GM12865 (cell line): ENCODE measurements around the gene SLC35A2.

Experiments used
- DNase-seq: peaks from one replicate; pipeline ENCODE4 v3.0.0; 2010; ENCODE audit warnings: low read depth
- H3K4me3 ChIP-seq: 2 replicates; pipeline ENCODE4 v1.5.1; 2011; ENCODE audit warnings: mild to moderate bottlenecking, low read depth, low read length, control low read depth
- CTCF ChIP-seq: IDR thresholded peaks from 2 replicates; pipeline ENCODE4 v1.5.1; 2011; ENCODE audit warnings: low read length, control low read depth, low read depth, inconsistent platforms; ENCODE audit not compliant: insufficient read depth; ENCODE audit errors: missing control alignments

Gene SLC35A2

GRCh38 chrX:48918643-48919340 is 7.3 kb upstream of the SLC35A2 start, which contains the start of gene PIM2:
TSS of gene PIM2 (minus strand) at chrX:48919024. CDS start at chrX:48918834, 190 bp downstream.
- TF ChIP-seq CTCF: no peak
- peak; percentile 97 for DNase-seq
- peak within 1 kb of the TSS; percentile 89 for H3K4me3 ChIP-seq

GRCh38 chrX:48918301-48918642 is 6.8 kb upstream of the SLC35A2 start:
- H3K4me3 ChIP-seq: peak overlapping the region; percentile 89
- peak; percentile 10 for DNase-seq
- no peak for TF ChIP-seq CTCF

GRCh38 chrX:48917139-48918001 is 5.9 kb upstream of the SLC35A2 start:
- peak; percentile 92 for DNase-seq
- TF ChIP-seq CTCF: peak; percentile 76
- H3K4me3 ChIP-seq: peak overlapping the region; percentile 89

- TF ChIP-seq CTCF: no peak
- no peak for DNase-seq
- H3K4me3 ChIP-seq: peak overlapping the region; percentile 89
These were observed 3.4 kb upstream of the SLC35A2 start for GRCh38 chrX:48914593-48915493.

- TF ChIP-seq CTCF: no peak
- peak overlapping the region; percentile 89 for H3K4me3 ChIP-seq
- no peak for DNase-seq
These were observed 2.3 kb upstream of the SLC35A2 start for GRCh38 chrX:48913605-48914366.

- no peak for DNase-seq
- TF ChIP-seq CTCF: no peak
- H3K4me3 ChIP-seq: peak overlapping the region; percentile 78
These were observed 477 bp downstream of the SLC35A2 start for GRCh38 chrX:48910926-48911411.
